Measurements from ENCODE around the gene EIF3M. TPM values are rescaled to one million over a fixed set of nuclear protein-coding genes. Genes with fewer than 3 reads are reported as not detected.

The EIF3M gene
- polyA plus RNA-seq, 1 donor from 2014 or later, result 333 TPM

DNA sequence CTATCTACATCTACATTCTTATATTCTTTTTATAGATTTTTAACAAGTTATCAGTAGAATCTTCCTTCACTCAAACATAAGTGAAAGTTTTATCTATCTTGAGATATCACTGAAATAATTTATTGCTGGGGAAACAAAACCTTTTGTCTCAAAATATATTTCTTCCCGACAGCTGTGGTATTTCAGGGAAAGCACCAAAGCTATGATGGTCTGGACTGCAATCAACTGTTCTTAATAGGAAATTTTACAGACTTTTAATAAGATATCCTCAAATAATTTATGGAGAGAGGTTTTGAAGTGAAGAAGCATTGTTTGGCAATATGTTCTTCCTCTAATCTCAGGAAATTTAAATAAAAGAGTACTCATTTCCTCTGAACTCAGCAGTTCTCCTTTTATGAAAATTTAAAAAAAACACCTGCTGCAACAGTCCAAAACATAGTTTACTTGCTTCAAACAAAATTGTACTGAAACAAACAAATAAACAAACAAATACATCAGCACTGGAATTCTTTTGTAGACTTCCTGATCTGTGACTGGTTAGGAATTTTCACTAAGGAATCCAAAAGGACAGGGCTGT is 33.9 kb upstream of the EIF3M start:
- H3K79me2 ChIP-seq (replicated peaks; ENCODE audit: insufficient read depth, low read length), result no peaks in the 10 kb centered on the region
- no peak overlapping the region for H2AFZ ChIP-seq (ENCODE audit: low read depth, low read length)
- H3K27ac ChIP-seq (ENCODE audit: low read length), result no peak overlapping the region
- H3K9me3 ChIP-seq (ENCODE audit: low read length), result no peaks in the 10 kb centered on the region
- H4K20me1 ChIP-seq (ENCODE audit: insufficient read depth), result no peaks in the 10 kb centered on the region
- H3K4me3 ChIP-seq (ENCODE audit: low read length), result no peak overlapping the region
- TF ChIP-seq SMC3 (conservative IDR thresholded peaks at IDR 0.05; ENCODE audit: poor library complexity) (no peak), EP300 (conservative IDR thresholded peaks at IDR 0.05; ENCODE audit: poor library complexity, severe bottlenecking) (no peak), MXI1 (conservative IDR thresholded peaks at IDR 0.05; ENCODE audit: poor library complexity, severe bottlenecking) (no peak), POLR2AphosphoS5 (IDR thresholded peaks at IDR 0.05) (no peak), RAD21 (conservative IDR thresholded peaks at IDR 0.05) (no peak), TAF1 (IDR thresholded peaks at IDR 0.05; ENCODE audit: low read depth) (no peak), EZH2 (IDR thresholded peaks at IDR 0.05; ENCODE audit: borderline replicate concordance, insufficient read depth, low read length, poor library complexity, severe bottlenecking) (no peak)
- TF ChIP-seq, protein P1, sequence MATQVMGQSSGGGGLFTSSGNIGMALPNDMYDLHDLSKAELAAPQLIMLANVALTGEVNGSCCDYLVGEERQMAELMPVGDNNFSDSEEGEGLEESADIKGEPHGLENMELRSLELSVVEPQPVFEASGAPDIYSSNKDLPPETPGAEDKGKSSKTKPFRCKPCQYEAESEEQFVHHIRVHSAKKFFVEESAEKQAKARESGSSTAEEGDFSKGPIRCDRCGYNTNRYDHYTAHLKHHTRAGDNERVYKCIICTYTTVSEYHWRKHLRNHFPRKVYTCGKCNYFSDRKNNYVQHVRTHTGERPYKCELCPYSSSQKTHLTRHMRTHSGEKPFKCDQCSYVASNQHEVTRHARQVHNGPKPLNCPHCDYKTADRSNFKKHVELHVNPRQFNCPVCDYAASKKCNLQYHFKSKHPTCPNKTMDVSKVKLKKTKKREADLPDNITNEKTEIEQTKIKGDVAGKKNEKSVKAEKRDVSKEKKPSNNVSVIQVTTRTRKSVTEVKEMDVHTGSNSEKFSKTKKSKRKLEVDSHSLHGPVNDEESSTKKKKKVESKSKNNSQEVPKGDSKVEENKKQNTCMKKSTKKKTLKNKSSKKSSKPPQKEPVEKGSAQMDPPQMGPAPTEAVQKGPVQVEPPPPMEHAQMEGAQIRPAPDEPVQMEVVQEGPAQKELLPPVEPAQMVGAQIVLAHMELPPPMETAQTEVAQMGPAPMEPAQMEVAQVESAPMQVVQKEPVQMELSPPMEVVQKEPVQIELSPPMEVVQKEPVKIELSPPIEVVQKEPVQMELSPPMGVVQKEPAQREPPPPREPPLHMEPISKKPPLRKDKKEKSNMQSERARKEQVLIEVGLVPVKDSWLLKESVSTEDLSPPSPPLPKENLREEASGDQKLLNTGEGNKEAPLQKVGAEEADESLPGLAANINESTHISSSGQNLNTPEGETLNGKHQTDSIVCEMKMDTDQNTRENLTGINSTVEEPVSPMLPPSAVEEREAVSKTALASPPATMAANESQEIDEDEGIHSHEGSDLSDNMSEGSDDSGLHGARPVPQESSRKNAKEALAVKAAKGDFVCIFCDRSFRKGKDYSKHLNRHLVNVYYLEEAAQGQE (IDR thresholded peaks at IDR 0.05; ENCODE audit: borderline replicate concordance), result no peak
- TF ChIP-seq, protein P2, sequence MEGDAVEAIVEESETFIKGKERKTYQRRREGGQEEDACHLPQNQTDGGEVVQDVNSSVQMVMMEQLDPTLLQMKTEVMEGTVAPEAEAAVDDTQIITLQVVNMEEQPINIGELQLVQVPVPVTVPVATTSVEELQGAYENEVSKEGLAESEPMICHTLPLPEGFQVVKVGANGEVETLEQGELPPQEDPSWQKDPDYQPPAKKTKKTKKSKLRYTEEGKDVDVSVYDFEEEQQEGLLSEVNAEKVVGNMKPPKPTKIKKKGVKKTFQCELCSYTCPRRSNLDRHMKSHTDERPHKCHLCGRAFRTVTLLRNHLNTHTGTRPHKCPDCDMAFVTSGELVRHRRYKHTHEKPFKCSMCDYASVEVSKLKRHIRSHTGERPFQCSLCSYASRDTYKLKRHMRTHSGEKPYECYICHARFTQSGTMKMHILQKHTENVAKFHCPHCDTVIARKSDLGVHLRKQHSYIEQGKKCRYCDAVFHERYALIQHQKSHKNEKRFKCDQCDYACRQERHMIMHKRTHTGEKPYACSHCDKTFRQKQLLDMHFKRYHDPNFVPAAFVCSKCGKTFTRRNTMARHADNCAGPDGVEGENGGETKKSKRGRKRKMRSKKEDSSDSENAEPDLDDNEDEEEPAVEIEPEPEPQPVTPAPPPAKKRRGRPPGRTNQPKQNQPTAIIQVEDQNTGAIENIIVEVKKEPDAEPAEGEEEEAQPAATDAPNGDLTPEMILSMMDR (IDR thresholded peaks at IDR 0.05; ENCODE audit: poor library complexity, severe bottlenecking), result no peak
- H3K9ac ChIP-seq (ENCODE audit: low read length), result no peak overlapping the region
- no peaks in the 10 kb centered on the region for H3F3A ChIP-seq (ENCODE audit: insufficient read depth, low read length, poor library complexity, severe bottlenecking)
- no peak overlapping the region for H3K4me2 ChIP-seq (ENCODE audit: low read length)
- no peaks in the 10 kb centered on the region for H3K27me3 ChIP-seq (ENCODE audit: insufficient read depth, low read depth, low read length)
- no peaks in the 10 kb centered on the region for H3K36me3 ChIP-seq (ENCODE audit: insufficient read depth, low read length)
- H3K9me2 ChIP-seq (ENCODE audit: insufficient read depth, low read length), result no peaks in the 10 kb centered on the region

DNA sequence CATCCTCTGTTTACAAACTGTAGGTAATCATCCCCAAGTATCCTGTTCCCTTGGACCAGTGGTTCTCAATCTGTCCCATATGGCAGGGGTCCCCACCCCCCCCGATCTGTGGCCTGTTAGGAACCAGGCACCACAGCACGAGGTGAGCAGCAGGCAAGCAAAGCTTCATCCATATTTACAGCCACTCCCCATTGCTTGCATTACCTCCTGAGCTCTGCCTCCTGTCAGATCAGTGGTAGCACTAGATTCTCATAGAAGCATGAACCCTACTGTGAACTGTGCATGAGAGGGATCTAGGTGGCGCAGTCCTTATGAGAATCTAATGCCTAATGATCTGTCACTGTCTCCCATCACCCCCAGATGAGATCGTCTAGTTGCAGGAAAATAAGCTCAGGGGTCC is 33.4 kb upstream of the EIF3M start:
- no peak overlapping the region for H3K9ac ChIP-seq (ENCODE audit: low read length)
- TF ChIP-seq POLR2AphosphoS5 (IDR thresholded peaks at IDR 0.05), result no peak
- TF ChIP-seq, protein P1 (IDR thresholded peaks at IDR 0.05; ENCODE audit: borderline replicate concordance), result no peak
- TF ChIP-seq RAD21 (conservative IDR thresholded peaks at IDR 0.05), result no peak
- no peak for TF ChIP-seq EZH2 (IDR thresholded peaks at IDR 0.05; ENCODE audit: borderline replicate concordance, insufficient read depth, low read length, poor library complexity, severe bottlenecking)
- TF ChIP-seq, protein P2 (IDR thresholded peaks at IDR 0.05; ENCODE audit: poor library complexity, severe bottlenecking), result no peak
- no peaks in the 10 kb centered on the region for H3K36me3 ChIP-seq (ENCODE audit: insufficient read depth, low read length)
- H3K9me3 ChIP-seq (ENCODE audit: low read length), result no peaks in the 10 kb centered on the region
- H3K27ac ChIP-seq (ENCODE audit: low read length), result no peak overlapping the region
- no peaks in the 10 kb centered on the region for H3K79me2 ChIP-seq (replicated peaks; ENCODE audit: insufficient read depth, low read length)
- no peaks in the 10 kb centered on the region for H3K9me2 ChIP-seq (ENCODE audit: insufficient read depth, low read length)
- no peak overlapping the region for H2AFZ ChIP-seq (ENCODE audit: low read depth, low read length)
- H4K20me1 ChIP-seq (ENCODE audit: insufficient read depth), result no peaks in the 10 kb centered on the region
- no peaks in the 10 kb centered on the region for H3K27me3 ChIP-seq (ENCODE audit: insufficient read depth, low read depth, low read length)
- H3F3A ChIP-seq (ENCODE audit: insufficient read depth, low read length, poor library complexity, severe bottlenecking), result no peaks in the 10 kb centered on the region
- H3K4me3 ChIP-seq (ENCODE audit: low read length), result no peak overlapping the region
- H3K4me2 ChIP-seq (ENCODE audit: low read length), result no peak overlapping the region

Data from neural cell (in vitro differentiated cells).